HEK293 (cell line): ENCODE measurements around the gene OSCP1.
A peak's percentile ranks its signal among the peaks of the same experiment; 100 is the strongest.

Experiments used
- BCL11B ChIP-seq: fragments of 450-650 bp; formaldehyde crosslinking; IDR thresholded peaks from 2 replicates; pipeline ENCODE4 v1.5.1; 2016; ENCODE audit warnings: low read depth, missing biosample characterization, missing genetic modification characterization
- HOXA7 ChIP-seq: sonication (generic); formaldehyde crosslinking; IDR thresholded peaks from 2 replicates; pipeline ENCODE4 v1.8.1; 2022; ENCODE audit warnings: missing genetic modification reagents, borderline replicate concordance
- KLF16 ChIP-seq: fragments of 450-650 bp; formaldehyde crosslinking; IDR thresholded peaks from 2 replicates; pipeline ENCODE4 v1.5.1; 2017; ENCODE audit warnings: missing biosample characterization, missing genetic modification characterization
- OVOL3 ChIP-seq: fragments of 450-650 bp; formaldehyde crosslinking; IDR thresholded peaks from 2 replicates; pipeline ENCODE4 v1.5.1; 2016; ENCODE audit warnings: missing biosample characterization, missing genetic modification characterization
- TCF7L2 ChIP-seq: IDR thresholded peaks from 2 replicates; pipeline ENCODE4 v1.6.1; 2011; ENCODE audit warnings: low read depth, mild to moderate bottlenecking, inconsistent platforms, low read length, moderate library complexity, borderline replicate concordance
- ZBTB20 ChIP-seq: fragments of 450-650 bp; formaldehyde crosslinking; IDR thresholded peaks from 2 replicates; pipeline ENCODE4 v1.5.1; 2016; ENCODE audit warnings: missing biosample characterization, missing genetic modification characterization
- ZEB2 ChIP-seq: fragments of 450-650 bp; formaldehyde crosslinking; IDR thresholded peaks from 2 replicates; pipeline ENCODE4 v1.5.1; 2016; ENCODE audit warnings: missing biosample characterization, missing genetic modification characterization
- ZFP41 ChIP-seq: fragments of 450-650 bp; formaldehyde crosslinking; IDR thresholded peaks from 2 replicates; pipeline ENCODE4 v1.5.1; 2016; ENCODE audit warnings: missing biosample characterization, missing genetic modification characterization, borderline replicate concordance
- ZNF114 ChIP-seq: fragments of 450-650 bp; formaldehyde crosslinking; IDR thresholded peaks from 2 replicates; pipeline ENCODE4 v1.5.0; 2017; ENCODE audit warnings: missing biosample characterization, missing genetic modification characterization
- ZNF121 ChIP-seq: fragments of 450-650 bp; formaldehyde crosslinking; IDR thresholded peaks from 2 replicates; pipeline ENCODE4 v1.5.1; 2016; ENCODE audit warnings: missing biosample characterization, missing genetic modification characterization
- ZNF132 ChIP-seq: fragments of 450-650 bp; formaldehyde crosslinking; IDR thresholded peaks from 2 replicates; pipeline ENCODE4 v1.5.1; 2017; ENCODE audit warnings: missing biosample characterization, missing genetic modification characterization, borderline replicate concordance
- ZNF16 ChIP-seq: fragments of 450-650 bp; formaldehyde crosslinking; IDR thresholded peaks from 2 replicates; pipeline ENCODE4 v1.5.1; 2016; ENCODE audit warnings: low read depth, missing biosample characterization, missing genetic modification characterization
- ZNF2 ChIP-seq: fragments of 450-650 bp; formaldehyde crosslinking; IDR thresholded peaks from 2 replicates; pipeline ENCODE4 v1.5.1; 2016; ENCODE audit warnings: missing biosample characterization, missing genetic modification characterization
- ZNF274 ChIP-seq, 2 experiments: fragments of 200-500 bp in 1 of 2; fragments of 450-650 bp in 1 of 2; sonication (Bioruptor generic) in 1 of 2; formaldehyde crosslinking in 1 of 2; IDR thresholded peaks; 2 replicates each; pipeline versions ENCODE4 v1.5.1 to v1.6.1; 2014 to 2016; ENCODE audit warnings: borderline replicate concordance in 1 of 2, inconsistent platforms in 1 of 2, low read length in 1 of 2, missing biosample characterization in 1 of 2, missing genetic modification characterization in 1 of 2
- ZNF302 ChIP-seq: fragments of 450-650 bp; formaldehyde crosslinking; IDR thresholded peaks from 2 replicates; pipeline ENCODE4 v1.5.1; 2016; ENCODE audit warnings: missing biosample characterization, missing genetic modification characterization, low read depth
- ZNF341 ChIP-seq: fragments of 450-650 bp; formaldehyde crosslinking; IDR thresholded peaks from 2 replicates; pipeline ENCODE4; 2016; ENCODE audit warnings: low read depth, missing biosample characterization, missing genetic modification characterization
- ZNF394 ChIP-seq: fragments of 450-650 bp; formaldehyde crosslinking; IDR thresholded peaks from 2 replicates; pipeline ENCODE4 v1.5.1; 2016; ENCODE audit warnings: missing biosample characterization, missing genetic modification characterization, mild to moderate bottlenecking, moderate library complexity, borderline replicate concordance
- ZNF510 ChIP-seq: fragments of 450-650 bp; formaldehyde crosslinking; IDR thresholded peaks from 2 replicates; pipeline ENCODE4 v1.5.1; 2018; ENCODE audit warnings: mild to moderate bottlenecking, missing genetic modification characterization, missing biosample characterization; ENCODE audit not compliant: insufficient replicate concordance
- ZNF549 ChIP-seq: fragments of 450-650 bp; IDR thresholded peaks from 2 replicates; pipeline ENCODE4 v1.5.1; 2018; ENCODE audit warnings: missing biosample characterization, missing genetic modification characterization, mild to moderate bottlenecking, inconsistent platforms, moderate library complexity
- ZNF621 ChIP-seq: fragments of 450-650 bp; formaldehyde crosslinking; IDR thresholded peaks from 2 replicates; pipeline ENCODE4 v1.5.1; 2017; ENCODE audit warnings: missing biosample characterization, missing genetic modification characterization
- ZNF629 ChIP-seq: fragments of 450-650 bp; formaldehyde crosslinking; IDR thresholded peaks from 2 replicates; pipeline ENCODE4 v1.5.1; 2017; ENCODE audit warnings: missing biosample characterization, missing genetic modification characterization
- ZNF654 ChIP-seq: fragments of 450-650 bp; formaldehyde crosslinking; IDR thresholded peaks from 2 replicates; pipeline ENCODE4 v1.5.1; 2016; ENCODE audit warnings: low read depth, missing biosample characterization, missing genetic modification characterization
- ZNF776 ChIP-seq: fragments of 450-650 bp; formaldehyde crosslinking; IDR thresholded peaks from 2 replicates; pipeline ENCODE4 v1.5.0; 2017; ENCODE audit warnings: missing biosample characterization, missing genetic modification characterization, borderline replicate concordance
- ZNF791 ChIP-seq: fragments of 450-650 bp; formaldehyde crosslinking; IDR thresholded peaks from 2 replicates; pipeline ENCODE4 v1.5.1; 2016; ENCODE audit warnings: missing biosample characterization, missing genetic modification characterization
- ZNF830 ChIP-seq: fragments of 450-650 bp; IDR thresholded peaks from 2 replicates; pipeline ENCODE4 v1.5.0; 2018; ENCODE audit warnings: missing biosample characterization, missing genetic modification characterization, low read depth, mild to moderate bottlenecking, moderate library complexity
- TF ChIP-seq, protein P1 (sequence below): fragments of 450-650 bp; formaldehyde crosslinking; IDR thresholded peaks from 2 replicates; pipeline ENCODE4 v1.5.1; 2016; ENCODE audit warnings: missing biosample characterization, missing genetic modification characterization, borderline replicate concordance
- TF ChIP-seq, protein P2 (sequence below): fragments of 450-650 bp; formaldehyde crosslinking; IDR thresholded peaks from 2 replicates; pipeline ENCODE4 v1.5.1; 2016; ENCODE audit warnings: missing biosample characterization, missing genetic modification characterization
- TF ChIP-seq, protein P3 (sequence below): fragments of 450-650 bp; formaldehyde crosslinking; IDR thresholded peaks from 2 replicates; pipeline ENCODE4 v1.5.1; 2016; ENCODE audit warnings: missing biosample characterization, missing genetic modification characterization
- TF ChIP-seq, protein P4 (sequence below): fragments of 450-650 bp; formaldehyde crosslinking; IDR thresholded peaks from 2 replicates; pipeline ENCODE4 v1.5.1; 2016; ENCODE audit warnings: missing biosample characterization, missing genetic modification characterization

The OSCP1 gene

DNA sequence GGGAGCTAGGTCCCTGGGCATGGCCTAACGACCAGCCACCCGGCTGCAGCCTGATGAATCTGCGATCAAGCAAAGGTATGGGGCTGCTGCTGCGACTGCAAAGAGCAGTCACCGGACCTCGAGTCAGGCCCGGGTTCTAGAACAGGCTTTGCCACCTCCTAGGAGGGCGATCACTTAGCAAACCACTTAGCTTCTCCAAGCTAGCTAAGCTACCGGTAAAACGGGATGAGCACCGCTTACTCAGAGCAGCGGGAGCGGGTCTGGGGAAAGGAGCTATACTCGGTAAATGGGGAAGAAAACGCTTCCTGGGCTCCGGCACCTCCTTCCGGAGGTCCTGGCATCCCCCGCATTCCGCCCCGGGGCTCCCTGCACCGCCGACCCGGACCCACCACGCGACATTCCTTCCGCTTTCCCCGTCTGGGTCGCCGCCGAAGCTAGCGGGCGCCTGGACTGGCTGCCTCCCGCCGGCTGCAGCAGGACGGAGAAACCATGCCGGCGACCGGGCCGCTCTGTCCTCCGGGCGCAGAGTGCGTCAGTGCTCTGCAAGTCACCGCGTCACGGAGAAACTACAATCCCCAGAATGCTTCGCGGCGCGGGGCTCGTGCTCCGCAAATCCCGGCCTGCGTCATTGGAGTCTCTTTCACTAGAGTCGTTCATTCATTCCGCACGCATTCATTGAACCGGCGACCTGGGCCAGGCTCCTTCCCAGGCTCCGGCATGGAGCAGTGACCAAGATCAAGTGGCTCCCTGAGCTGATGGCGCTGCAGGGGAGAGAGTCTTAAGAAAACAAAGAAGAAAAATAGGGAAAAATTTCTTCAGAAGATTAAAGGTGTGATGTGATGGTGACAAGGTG lies 52.6 kb downstream of the OSCP1 start, which contains the start of gene LSM10 (continued):
- TF ChIP-seq, protein P1, sequence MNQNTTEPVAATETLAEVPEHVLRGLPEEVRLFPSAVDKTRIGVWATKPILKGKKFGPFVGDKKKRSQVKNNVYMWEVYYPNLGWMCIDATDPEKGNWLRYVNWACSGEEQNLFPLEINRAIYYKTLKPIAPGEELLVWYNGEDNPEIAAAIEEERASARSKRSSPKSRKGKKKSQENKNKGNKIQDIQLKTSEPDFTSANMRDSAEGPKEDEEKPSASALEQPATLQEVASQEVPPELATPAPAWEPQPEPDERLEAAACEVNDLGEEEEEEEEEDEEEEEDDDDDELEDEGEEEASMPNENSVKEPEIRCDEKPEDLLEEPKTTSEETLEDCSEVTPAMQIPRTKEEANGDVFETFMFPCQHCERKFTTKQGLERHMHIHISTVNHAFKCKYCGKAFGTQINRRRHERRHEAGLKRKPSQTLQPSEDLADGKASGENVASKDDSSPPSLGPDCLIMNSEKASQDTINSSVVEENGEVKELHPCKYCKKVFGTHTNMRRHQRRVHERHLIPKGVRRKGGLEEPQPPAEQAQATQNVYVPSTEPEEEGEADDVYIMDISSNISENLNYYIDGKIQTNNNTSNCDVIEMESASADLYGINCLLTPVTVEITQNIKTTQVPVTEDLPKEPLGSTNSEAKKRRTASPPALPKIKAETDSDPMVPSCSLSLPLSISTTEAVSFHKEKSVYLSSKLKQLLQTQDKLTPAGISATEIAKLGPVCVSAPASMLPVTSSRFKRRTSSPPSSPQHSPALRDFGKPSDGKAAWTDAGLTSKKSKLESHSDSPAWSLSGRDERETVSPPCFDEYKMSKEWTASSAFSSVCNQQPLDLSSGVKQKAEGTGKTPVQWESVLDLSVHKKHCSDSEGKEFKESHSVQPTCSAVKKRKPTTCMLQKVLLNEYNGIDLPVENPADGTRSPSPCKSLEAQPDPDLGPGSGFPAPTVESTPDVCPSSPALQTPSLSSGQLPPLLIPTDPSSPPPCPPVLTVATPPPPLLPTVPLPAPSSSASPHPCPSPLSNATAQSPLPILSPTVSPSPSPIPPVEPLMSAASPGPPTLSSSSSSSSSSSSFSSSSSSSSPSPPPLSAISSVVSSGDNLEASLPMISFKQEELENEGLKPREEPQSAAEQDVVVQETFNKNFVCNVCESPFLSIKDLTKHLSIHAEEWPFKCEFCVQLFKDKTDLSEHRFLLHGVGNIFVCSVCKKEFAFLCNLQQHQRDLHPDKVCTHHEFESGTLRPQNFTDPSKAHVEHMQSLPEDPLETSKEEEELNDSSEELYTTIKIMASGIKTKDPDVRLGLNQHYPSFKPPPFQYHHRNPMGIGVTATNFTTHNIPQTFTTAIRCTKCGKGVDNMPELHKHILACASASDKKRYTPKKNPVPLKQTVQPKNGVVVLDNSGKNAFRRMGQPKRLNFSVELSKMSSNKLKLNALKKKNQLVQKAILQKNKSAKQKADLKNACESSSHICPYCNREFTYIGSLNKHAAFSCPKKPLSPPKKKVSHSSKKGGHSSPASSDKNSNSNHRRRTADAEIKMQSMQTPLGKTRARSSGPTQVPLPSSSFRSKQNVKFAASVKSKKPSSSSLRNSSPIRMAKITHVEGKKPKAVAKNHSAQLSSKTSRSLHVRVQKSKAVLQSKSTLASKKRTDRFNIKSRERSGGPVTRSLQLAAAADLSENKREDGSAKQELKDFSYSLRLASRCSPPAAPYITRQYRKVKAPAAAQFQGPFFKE (tag by site-specific recombination) = no peak
- TF ChIP-seq ZNF274 (IDR thresholded peaks at IDR 0.05; ENCODE audit: low read length) (no peak), ZNF274 (tag by site-specific recombination; IDR thresholded peaks at IDR 0.05; ENCODE audit: borderline replicate concordance) (no peak), ZFP41 (tag by site-specific recombination) (no peak), ZNF132 (tag by site-specific recombination) (no peak), ZNF830 (tag by site-specific recombination) (no peak), ZNF114 (tag by site-specific recombination) (no peak), HOXA7 (CRISPR knock-in tag) (no peak), ZNF394 (tag by site-specific recombination) (no peak; the same call in 1 of the 2 replicates), ZEB2 (tag by site-specific recombination) (peak; percentile 88), ZNF776 (no peak), ZBTB20 (tag by site-specific recombination) (peak; percentile 97), ZNF510 (no peak), BCL11B (tag by site-specific recombination) (no peak), ZNF621 (no peak), ZNF16 (tag by site-specific recombination) (no peak), OVOL3 (no peak), ZNF791 (no peak), ZNF549 (no peak), TCF7L2 (no peak), ZNF302 (tag by site-specific recombination) (no peak), ZNF654 (tag by site-specific recombination) (no peak), ZNF629 (tag by site-specific recombination) (peak; percentile 95), ZNF2 (tag by site-specific recombination) (peak; percentile 66), ZNF121 (no peak), KLF16 (tag by site-specific recombination) (0 out of 2 replicates have a peak, but pooled peaks have one; percentile 69), ZNF341 (peak; percentile 70)
- TF ChIP-seq, protein P2, sequence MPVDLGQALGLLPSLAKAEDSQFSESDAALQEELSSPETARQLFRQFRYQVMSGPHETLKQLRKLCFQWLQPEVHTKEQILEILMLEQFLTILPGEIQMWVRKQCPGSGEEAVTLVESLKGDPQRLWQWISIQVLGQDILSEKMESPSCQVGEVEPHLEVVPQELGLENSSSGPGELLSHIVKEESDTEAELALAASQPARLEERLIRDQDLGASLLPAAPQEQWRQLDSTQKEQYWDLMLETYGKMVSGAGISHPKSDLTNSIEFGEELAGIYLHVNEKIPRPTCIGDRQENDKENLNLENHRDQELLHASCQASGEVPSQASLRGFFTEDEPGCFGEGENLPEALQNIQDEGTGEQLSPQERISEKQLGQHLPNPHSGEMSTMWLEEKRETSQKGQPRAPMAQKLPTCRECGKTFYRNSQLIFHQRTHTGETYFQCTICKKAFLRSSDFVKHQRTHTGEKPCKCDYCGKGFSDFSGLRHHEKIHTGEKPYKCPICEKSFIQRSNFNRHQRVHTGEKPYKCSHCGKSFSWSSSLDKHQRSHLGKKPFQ = no peak; the same call in 1 of the 2 replicates
- TF ChIP-seq, protein P3, sequence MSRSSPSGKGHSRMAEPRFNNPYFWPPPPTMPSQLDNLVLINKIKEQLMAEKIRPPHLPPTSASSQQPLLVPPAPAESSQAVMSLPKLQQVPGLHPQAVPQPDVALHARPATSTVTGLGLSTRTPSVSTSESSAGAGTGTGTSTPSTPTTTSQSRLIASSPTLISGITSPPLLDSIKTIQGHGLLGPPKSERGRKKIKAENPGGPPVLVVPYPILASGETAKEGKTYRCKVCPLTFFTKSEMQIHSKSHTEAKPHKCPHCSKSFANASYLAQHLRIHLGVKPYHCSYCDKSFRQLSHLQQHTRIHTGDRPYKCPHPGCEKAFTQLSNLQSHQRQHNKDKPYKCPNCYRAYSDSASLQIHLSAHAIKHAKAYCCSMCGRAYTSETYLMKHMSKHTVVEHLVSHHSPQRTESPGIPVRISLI (tag by site-specific recombination) = no peak
- TF ChIP-seq, protein P4, sequence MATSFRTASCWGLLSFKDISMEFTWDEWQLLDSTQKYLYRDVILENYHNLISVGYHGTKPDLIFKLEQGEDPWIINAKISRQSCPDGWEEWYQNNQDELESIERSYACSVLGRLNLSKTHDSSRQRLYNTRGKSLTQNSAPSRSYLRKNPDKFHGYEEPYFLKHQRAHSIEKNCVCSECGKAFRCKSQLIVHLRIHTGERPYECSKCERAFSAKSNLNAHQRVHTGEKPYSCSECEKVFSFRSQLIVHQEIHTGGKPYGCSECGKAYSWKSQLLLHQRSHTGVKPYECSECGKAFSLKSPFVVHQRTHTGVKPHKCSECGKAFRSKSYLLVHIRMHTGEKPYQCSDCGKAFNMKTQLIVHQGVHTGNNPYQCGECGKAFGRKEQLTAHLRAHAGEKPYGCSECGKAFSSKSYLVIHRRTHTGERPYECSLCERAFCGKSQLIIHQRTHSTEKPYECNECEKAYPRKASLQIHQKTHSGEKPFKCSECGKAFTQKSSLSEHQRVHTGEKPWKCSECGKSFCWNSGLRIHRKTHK = no peak
